Keratinocyte (primary cell): Measurements from ENCODE around the gene TSHZ3. TPM values are rescaled to one million over a fixed set of nuclear protein-coding genes. Genes with fewer than 3 reads are reported as not detected.

Experiments used
- DNase-seq: peaks from one replicate; pipeline ENCODE4 v3.0.0-alpha.2; 2011; ENCODE audit warnings: low read depth, missing footprints, low spot score
- FAIRE-seq: peaks from 2 replicates; lab custom pipeline; 2011; peaks lifted over from hg19 to GRCh38; lab: Jason Lieb, UNC
- H2AFZ ChIP-seq: 2 replicates; pipeline ENCODE4 v1.6.0; 2012; ENCODE audit warnings: low read length, control low read depth, inconsistent platforms; ENCODE audit not compliant: control insufficient read depth
- H3K27ac ChIP-seq: 2 replicates; pipeline ENCODE4 v1.5.1; 2011; ENCODE audit warnings: low read length; ENCODE audit not compliant: control insufficient read depth, insufficient read depth
- H3K27me3 ChIP-seq: 3 replicates; pipeline ENCODE4 v1.6.0; 2011; ENCODE audit warnings: low read length; ENCODE audit not compliant: control insufficient read depth, insufficient read depth; ENCODE audit errors: extremely low read depth
- H3K36me3 ChIP-seq, 2 experiments: 2 replicates in 1 of 2; 3 replicates in 1 of 2; pipeline ENCODE4 v1.5.1; 2011; ENCODE audit warnings: low read length in 2 of 2, mild to moderate bottlenecking in 1 of 2; ENCODE audit not compliant: control insufficient read depth in 2 of 2, insufficient read depth in 2 of 2; ENCODE audit errors: extremely low read depth in 1 of 2
- H3K4me1 ChIP-seq: 3 replicates; pipeline ENCODE4 v1.5.1; 2011; ENCODE audit warnings: low read length; ENCODE audit not compliant: control insufficient read depth, insufficient read depth; ENCODE audit errors: extremely low read depth
- H3K4me2 ChIP-seq: 3 replicates; pipeline ENCODE4 v1.6.0; 2011; ENCODE audit warnings: low read depth, low read length; ENCODE audit not compliant: control insufficient read depth, insufficient read depth; ENCODE audit errors: extremely low read depth
- H3K4me3 ChIP-seq, 3 experiments: fragments of 200-600 bp in 1 of 3; sonication (generic) in 1 of 3; 2 replicates in 2 of 3; 3 replicates in 1 of 3; pipeline ENCODE4 v1.5.1; 2011 to 2016; ENCODE audit warnings: low read length in 3 of 3, mild to moderate bottlenecking in 3 of 3, control low read depth in 2 of 3, inconsistent platforms in 1 of 3, low read depth in 1 of 3, mixed read lengths in 1 of 3, mixed run types in 1 of 3, moderate library complexity in 1 of 3; ENCODE audit not compliant: control insufficient read depth in 2 of 3, insufficient read depth in 2 of 3; ENCODE audit errors: extremely low read depth in 1 of 3
- H3K79me2 ChIP-seq: 2 replicates; pipeline ENCODE4 v1.6.0; 2012; ENCODE audit warnings: low read length; ENCODE audit not compliant: control insufficient read depth, insufficient read depth
- H3K9ac ChIP-seq: 3 replicates; pipeline ENCODE4 v1.6.0; 2011; ENCODE audit warnings: low read length; ENCODE audit not compliant: control insufficient read depth, insufficient read depth; ENCODE audit errors: extremely low read depth
- H3K9me1 ChIP-seq: 3 replicates; pipeline ENCODE4 v1.6.0; 2011; ENCODE audit warnings: low read length; ENCODE audit not compliant: control insufficient read depth, insufficient read depth; ENCODE audit errors: extremely low read depth
- H3K9me3 ChIP-seq: 2 replicates; pipeline ENCODE4 v1.5.1; 2012; ENCODE audit warnings: low read depth, low read length; ENCODE audit not compliant: control insufficient read depth
- H4K20me1 ChIP-seq: 3 replicates; pipeline ENCODE4 v1.6.0; 2011; ENCODE audit warnings: low read length; ENCODE audit not compliant: control insufficient read depth, insufficient read depth; ENCODE audit errors: extremely low read depth
- EZH2 ChIP-seq: IDR thresholded peaks from one replicate; pipeline ENCODE4 v1.6.1; 2012; ENCODE audit warnings: inconsistent platforms, mild to moderate bottlenecking, low read length, moderate library complexity
- dilution Hi-C: fragments of 300-500 bp; cut with MboI; formaldehyde crosslinking; loops from one replicate; pipeline ENCODE4 v1.7.0; 2020; ENCODE audit warnings: low sequenced_read_pairs; ENCODE audit not compliant: extremely low pct_ligation_motif_present
- polyA plus RNA-seq, 5 experiments: library from polyadenylated mRNA; depleted of rRNA in 3 of 5; stranded (reverse) in 3 of 5; stranded (forward) in 1 of 5; unstranded in 1 of 5; fragments of >200 nt; gene quantifications; 1 replicate in 1 of 5; 2 replicates in 3 of 5; 3 replicates in 1 of 5; pipeline versions ENCODE4 v1.2.1 to v1.2.3, GENCODE V29; 2011 to 2012; ENCODE audit warnings: missing spikeins in 2 of 5, low read depth in 1 of 5, low replicate concordance in 1 of 5
- TF ChIP-seq, protein P1 (sequence below), 3 experiments: IDR thresholded peaks in 1 of 3; conservative IDR thresholded peaks in 1 of 3; optimal IDR thresholded peaks in 1 of 3; 2 replicates in 2 of 3; 3 replicates in 1 of 3; pipeline versions ENCODE3 to v1.5.1; 2011; ENCODE audit warnings: low read length in 3 of 3, mild to moderate bottlenecking in 3 of 3, moderate library complexity in 2 of 3, control low read depth in 1 of 3, inconsistent platforms in 1 of 3; ENCODE audit not compliant: insufficient read depth in 2 of 3; ENCODE audit errors: extremely low read depth in 1 of 3

Gene TSHZ3
- polyA plus RNA-seq, 1 donor (not counting 4 experiments of a cell fraction or from before 2014, with no cell fraction given), result 3.6 TPM

DNA sequence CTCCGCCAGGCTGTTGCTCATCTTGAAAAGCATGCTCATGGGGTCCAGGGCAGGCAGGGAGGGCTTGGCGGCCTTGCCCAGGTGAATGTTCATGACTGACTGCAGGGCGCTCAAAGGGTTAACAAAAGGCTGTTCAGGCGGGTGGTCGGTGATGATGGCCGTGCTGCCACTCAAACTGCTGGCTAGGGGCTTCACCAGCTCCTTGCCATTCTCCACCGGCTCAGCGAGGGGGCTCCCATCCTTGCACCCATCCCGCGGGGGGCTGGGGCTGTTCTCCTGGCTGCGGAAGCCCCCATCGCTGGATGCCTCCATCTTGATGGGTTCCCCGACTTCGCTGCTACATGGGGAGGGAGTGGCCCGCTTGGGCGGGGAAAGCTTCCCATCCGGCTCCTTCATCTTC lies 71.7 kb downstream of the TSHZ3 start:
- no peaks in the 10 kb centered on the region for H3K4me1 ChIP-seq
- no peaks in the 10 kb centered on the region for H4K20me1 ChIP-seq
- H3K9me1 ChIP-seq, result no peaks in the 10 kb centered on the region
- no peak overlapping the region for H3K4me3 ChIP-seq
- no peak overlapping the region for H3K9ac ChIP-seq
- H3K36me3 ChIP-seq, result peaks cover 5 to 14% of the 10 kb centered on the region in 2 experiments
- no peak overlapping the region for H3K27ac ChIP-seq
- H3K27me3 ChIP-seq, result no peaks in the 10 kb centered on the region
- H2AFZ ChIP-seq, result no peak overlapping the region
- dilution Hi-C loops, result no loop called here
- peaks cover 2% of the 10 kb centered on the region for H3K79me2 ChIP-seq
- FAIRE-seq (no peak), DNase-seq (no peak)
- TF ChIP-seq, protein P1, sequence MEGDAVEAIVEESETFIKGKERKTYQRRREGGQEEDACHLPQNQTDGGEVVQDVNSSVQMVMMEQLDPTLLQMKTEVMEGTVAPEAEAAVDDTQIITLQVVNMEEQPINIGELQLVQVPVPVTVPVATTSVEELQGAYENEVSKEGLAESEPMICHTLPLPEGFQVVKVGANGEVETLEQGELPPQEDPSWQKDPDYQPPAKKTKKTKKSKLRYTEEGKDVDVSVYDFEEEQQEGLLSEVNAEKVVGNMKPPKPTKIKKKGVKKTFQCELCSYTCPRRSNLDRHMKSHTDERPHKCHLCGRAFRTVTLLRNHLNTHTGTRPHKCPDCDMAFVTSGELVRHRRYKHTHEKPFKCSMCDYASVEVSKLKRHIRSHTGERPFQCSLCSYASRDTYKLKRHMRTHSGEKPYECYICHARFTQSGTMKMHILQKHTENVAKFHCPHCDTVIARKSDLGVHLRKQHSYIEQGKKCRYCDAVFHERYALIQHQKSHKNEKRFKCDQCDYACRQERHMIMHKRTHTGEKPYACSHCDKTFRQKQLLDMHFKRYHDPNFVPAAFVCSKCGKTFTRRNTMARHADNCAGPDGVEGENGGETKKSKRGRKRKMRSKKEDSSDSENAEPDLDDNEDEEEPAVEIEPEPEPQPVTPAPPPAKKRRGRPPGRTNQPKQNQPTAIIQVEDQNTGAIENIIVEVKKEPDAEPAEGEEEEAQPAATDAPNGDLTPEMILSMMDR (optimal IDR thresholded peaks at IDR 0.05 in 1 of 3, IDR thresholded peaks at IDR 0.05 in 1 of 3, conservative IDR thresholded peaks at IDR 0.05 in 1 of 3; ENCODE audit: extremely low read depth in 1 of 3, insufficient read depth in 2 of 3, low read length in 3 of 3), result no peak
- no peak overlapping the region for H3K4me2 ChIP-seq
- no peaks in the 10 kb centered on the region for H3K9me3 ChIP-seq

DNA sequence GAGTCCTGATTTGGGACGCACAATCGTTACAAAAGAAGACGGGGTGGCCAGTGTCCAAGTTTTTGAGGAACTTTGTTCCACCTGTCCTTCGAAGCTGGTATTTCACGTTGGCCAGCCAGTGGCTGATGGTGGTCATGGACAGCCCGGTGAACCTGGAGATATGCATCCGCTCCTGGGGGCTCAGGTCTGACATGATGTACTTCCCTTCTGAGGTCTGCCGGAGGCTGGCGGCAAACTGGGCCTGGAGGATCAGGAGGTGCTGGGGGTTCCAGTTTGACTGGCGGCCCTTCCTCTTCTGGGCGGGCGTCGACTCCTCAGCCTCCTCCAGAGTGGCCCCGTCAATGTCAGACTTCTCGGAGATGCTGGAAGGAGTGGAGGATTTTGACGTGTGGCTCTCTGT lies 72.4 kb downstream of the TSHZ3 start:
- H3K27ac ChIP-seq, result no peak overlapping the region
- H4K20me1 ChIP-seq, result no peaks in the 10 kb centered on the region
- no peak overlapping the region for H3K9ac ChIP-seq
- no peak for FAIRE-seq
- DNase-seq, result no peak
- no peaks in the 10 kb centered on the region for H3K27me3 ChIP-seq
- H3K9me1 ChIP-seq, result no peaks in the 10 kb centered on the region
- peaks cover 5 to 14% of the 10 kb centered on the region in 2 experiments for H3K36me3 ChIP-seq
- H3K79me2 ChIP-seq, result no peaks in the 10 kb centered on the region
- TF ChIP-seq EZH2, result no peak
- TF ChIP-seq, protein P1 (optimal IDR thresholded peaks at IDR 0.05 in 1 of 3, IDR thresholded peaks at IDR 0.05 in 1 of 3, conservative IDR thresholded peaks at IDR 0.05 in 1 of 3; ENCODE audit: extremely low read depth in 1 of 3, insufficient read depth in 2 of 3, low read length in 3 of 3), result no peak
- no peaks in the 10 kb centered on the region for H3K4me1 ChIP-seq
- no peak overlapping the region for H3K4me3 ChIP-seq
- no peaks in the 10 kb centered on the region for H3K9me3 ChIP-seq
- dilution Hi-C loops, result no loop called here
- no peak overlapping the region for H3K4me2 ChIP-seq
- H2AFZ ChIP-seq, result no peak overlapping the region
